ENCODE measurements around the gene CACNA1C.

- TF ChIP-seq, protein P1, sequence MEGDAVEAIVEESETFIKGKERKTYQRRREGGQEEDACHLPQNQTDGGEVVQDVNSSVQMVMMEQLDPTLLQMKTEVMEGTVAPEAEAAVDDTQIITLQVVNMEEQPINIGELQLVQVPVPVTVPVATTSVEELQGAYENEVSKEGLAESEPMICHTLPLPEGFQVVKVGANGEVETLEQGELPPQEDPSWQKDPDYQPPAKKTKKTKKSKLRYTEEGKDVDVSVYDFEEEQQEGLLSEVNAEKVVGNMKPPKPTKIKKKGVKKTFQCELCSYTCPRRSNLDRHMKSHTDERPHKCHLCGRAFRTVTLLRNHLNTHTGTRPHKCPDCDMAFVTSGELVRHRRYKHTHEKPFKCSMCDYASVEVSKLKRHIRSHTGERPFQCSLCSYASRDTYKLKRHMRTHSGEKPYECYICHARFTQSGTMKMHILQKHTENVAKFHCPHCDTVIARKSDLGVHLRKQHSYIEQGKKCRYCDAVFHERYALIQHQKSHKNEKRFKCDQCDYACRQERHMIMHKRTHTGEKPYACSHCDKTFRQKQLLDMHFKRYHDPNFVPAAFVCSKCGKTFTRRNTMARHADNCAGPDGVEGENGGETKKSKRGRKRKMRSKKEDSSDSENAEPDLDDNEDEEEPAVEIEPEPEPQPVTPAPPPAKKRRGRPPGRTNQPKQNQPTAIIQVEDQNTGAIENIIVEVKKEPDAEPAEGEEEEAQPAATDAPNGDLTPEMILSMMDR (conservative IDR thresholded peaks at IDR 0.05; ENCODE audit: low read length): no peak
- no peak for TF ChIP-seq EZH2phosphoT487 (IDR thresholded peaks at IDR 0.05; ENCODE audit: borderline replicate concordance, low read depth, low read length)
These were observed 398.7 kb downstream of the CACNA1C start for GRCh38 chr12:2451497-2451896.
